ENCODE measurements around the gene RAD18. TPM values are rescaled to one million over a fixed set of nuclear protein-coding genes. Genes with fewer than 3 reads are reported as not detected.

RAD18 gene
- total RNA-seq, 2 donors from 2014 or later: 51.6 to 69.2 TPM

DNA sequence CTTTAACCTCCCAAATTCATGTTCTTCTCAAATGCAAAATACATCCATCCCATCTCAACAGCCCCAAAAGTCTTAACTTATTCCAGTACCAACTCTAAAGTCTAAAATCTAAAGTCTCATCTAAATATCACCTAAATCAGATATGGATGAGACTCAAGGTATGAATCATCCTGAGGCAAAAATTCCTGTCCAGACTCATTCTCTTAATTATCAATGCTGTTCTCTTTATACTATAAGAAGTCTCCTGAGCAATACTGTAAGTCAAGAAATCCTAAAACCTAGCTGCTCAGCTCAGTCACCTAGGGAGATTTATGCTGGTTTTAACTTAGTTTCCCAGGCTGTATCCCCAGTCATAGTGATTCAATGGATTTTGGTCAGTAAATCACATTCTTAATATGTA lies 11.1 kb downstream of the RAD18 start:
- Mint-ChIP-seq H3K36me3 (peaks cover 5 to 23% of the 10 kb centered on the region in 2 donors), H3K9me3 (no peaks in the 10 kb centered on the region), H3K27ac (no peak overlapping the region)
- ATAC-seq: no peak
- no peak for DNase-seq (ENCODE audit: low spot score in 2 of 2)

- no peak overlapping the region for H3K27ac Mint-ChIP-seq
- ATAC-seq (peak; percentile 52 to 72), DNase-seq (ENCODE audit: low spot score in 2 of 2) (no peak)
- peaks cover 24 to 49% of the 10 kb centered on the region in 2 donors for H3K36me3 Mint-ChIP-seq
- H3K9me3 Mint-ChIP-seq: peaks cover 0 to 9% of the 10 kb centered on the region in 2 donors
Measured at GRCh38 chr3:8945890-8946600, 17.2 kb downstream of the RAD18 start.

- ATAC-seq (no peak), DNase-seq (ENCODE audit: low spot score in 2 of 2) (no peak)
- H3K27ac Mint-ChIP-seq: no peak overlapping the region
- peaks cover 29 to 47% of the 10 kb centered on the region in 2 donors for H3K36me3 Mint-ChIP-seq
- H3K9me3 Mint-ChIP-seq: peaks cover 0 to 9% of the 10 kb centered on the region in 2 donors
Measured at GRCh38 chr3:8942746-8943488, 20.4 kb downstream of the RAD18 start.

GRCh38 chr3:8942115-8942514 lies 21.2 kb downstream of the RAD18 start:
- DNase-seq (ENCODE audit: low spot score in 2 of 2) (no peak), ATAC-seq (no peak)
- H3K27ac Mint-ChIP-seq: no peak overlapping the region
- H3K9me3 Mint-ChIP-seq: peaks cover 0 to 9% of the 10 kb centered on the region in 2 donors
- peaks cover 29 to 49% of the 10 kb centered on the region in 2 donors for H3K36me3 Mint-ChIP-seq

DNA sequence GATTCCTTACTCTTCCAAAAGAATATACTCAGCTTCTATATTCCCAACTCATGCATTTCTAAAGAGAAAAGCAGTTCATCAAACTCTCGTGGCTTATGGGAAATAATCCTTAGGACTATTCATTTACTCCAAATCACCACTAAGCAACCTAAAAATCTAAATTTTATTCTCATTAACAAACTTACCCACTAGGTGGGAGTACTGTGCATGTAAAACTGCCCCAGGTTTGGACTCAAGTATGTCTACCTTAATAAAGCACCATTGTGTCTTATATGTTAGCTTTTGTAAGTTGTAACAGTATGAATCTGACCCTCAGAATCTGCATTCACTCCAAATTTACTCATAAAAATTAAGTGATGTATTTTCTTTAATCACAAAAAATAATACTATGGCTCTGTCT lies 25.3 kb downstream of the RAD18 start:
- Mint-ChIP-seq H3K36me3 (peaks cover 16 to 29% of the 10 kb centered on the region in 2 donors), H3K27ac (no peak overlapping the region), H3K9me3 (no peaks in the 10 kb centered on the region)
- DNase-seq (ENCODE audit: low spot score in 2 of 2) (no peak), ATAC-seq (no peak)

- no peak for ATAC-seq
- H3K36me3 Mint-ChIP-seq: peaks cover 9 to 22% of the 10 kb centered on the region in 2 donors
- H3K9me3 Mint-ChIP-seq: no peaks in the 10 kb centered on the region
Measured at GRCh38 chr3:8937064-8938020, 25.9 kb downstream of the RAD18 start.

GRCh38 chr3:8932507-8932906 lies 30.8 kb downstream of the RAD18 start:
- no peak for DNase-seq (ENCODE audit: low spot score in 2 of 2)
- ATAC-seq: no peak
- H3K9me3 Mint-ChIP-seq: peaks cover 0 to 5% of the 10 kb centered on the region in 2 donors
- H3K36me3 Mint-ChIP-seq: peaks cover 7 to 13% of the 10 kb centered on the region in 2 donors
- no peak overlapping the region for H3K27ac Mint-ChIP-seq

More at GRCh38 chr3:8937064-8938020, 25.9 kb downstream of the RAD18 start:
- no peak overlapping the region for H3K27ac Mint-ChIP-seq
- no peak for DNase-seq (ENCODE audit: low spot score in 2 of 2)

DNA sequence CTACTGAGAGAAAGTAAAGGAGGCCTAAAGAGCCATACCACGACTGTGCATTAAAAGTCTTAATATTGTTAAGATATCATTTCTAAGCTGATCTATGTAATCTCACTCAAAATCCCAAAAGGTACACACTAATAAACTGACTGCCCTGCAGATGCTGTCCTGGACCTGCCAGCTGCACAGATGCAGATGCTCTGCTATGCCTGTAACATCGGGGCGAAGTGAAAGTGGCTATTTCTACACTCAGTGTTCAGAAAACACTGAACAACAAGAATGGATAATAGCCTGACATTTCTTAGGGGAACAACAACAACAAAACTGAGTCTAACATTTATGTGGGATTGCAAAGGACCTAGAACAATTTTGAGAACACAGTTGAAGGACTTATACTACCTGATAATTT lies 31.9 kb downstream of the RAD18 start:
- no peak overlapping the region for H3K27ac Mint-ChIP-seq
- peaks cover 0 to 5% of the 10 kb centered on the region in 2 donors for H3K9me3 Mint-ChIP-seq
- ATAC-seq (no peak), DNase-seq (ENCODE audit: low spot score in 2 of 2) (no peak)
- H3K36me3 Mint-ChIP-seq: peaks cover 10 to 14% of the 10 kb centered on the region in 2 donors

DNA sequence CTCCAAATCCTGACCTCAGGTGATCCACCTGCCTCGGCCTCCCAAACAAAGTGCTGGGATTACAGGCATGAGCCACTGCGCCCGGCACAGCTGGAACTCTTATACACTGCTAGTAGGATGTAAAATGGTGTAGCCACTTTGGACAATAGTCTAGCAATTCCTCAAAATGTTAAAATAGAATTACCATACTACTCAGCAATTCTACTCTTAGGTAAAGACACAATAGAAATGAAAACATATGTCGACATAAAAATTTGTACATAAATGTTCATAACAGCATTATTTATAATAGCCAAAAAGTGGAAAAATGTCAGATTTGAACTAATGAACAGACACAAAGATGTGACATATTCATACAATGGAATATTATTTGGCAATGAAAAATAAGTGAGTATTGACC lies 33.4 kb downstream of the RAD18 start:
- Mint-ChIP-seq H3K9me3 (peaks cover 0 to 5% of the 10 kb centered on the region in 2 donors), H3K36me3 (peaks cover 10 to 20% of the 10 kb centered on the region in 2 donors), H3K27ac (no peak overlapping the region)
- ATAC-seq: no peak
- DNase-seq (ENCODE audit: low spot score in 2 of 2): no peak

DNA sequence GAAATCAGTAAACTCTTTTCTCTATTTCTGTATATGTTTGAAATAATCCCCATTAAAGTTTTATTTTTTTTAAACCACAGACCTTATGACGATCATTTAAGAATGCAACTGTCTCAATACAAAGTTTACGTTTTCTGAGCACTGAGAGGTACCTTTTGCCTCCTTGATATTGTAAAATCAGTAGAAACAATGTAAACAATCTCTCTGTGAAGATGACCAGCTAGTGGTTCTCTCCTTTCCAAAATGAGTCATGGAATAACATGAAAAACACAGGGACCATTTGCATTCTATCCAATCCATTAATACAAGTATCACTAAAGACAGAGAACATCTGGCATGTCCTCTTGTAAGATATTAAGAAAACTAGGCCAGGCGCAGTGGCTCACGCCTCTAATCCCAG lies 48.8 kb downstream of the RAD18 start:
- H3K27ac Mint-ChIP-seq: no peak overlapping the region
- no peaks in the 10 kb centered on the region for H3K9me3 Mint-ChIP-seq
- H3K36me3 Mint-ChIP-seq: peaks cover 11 to 27% of the 10 kb centered on the region in 2 donors
- ATAC-seq (no peak), DNase-seq (ENCODE audit: low spot score in 2 of 2) (no peak)

DNA sequence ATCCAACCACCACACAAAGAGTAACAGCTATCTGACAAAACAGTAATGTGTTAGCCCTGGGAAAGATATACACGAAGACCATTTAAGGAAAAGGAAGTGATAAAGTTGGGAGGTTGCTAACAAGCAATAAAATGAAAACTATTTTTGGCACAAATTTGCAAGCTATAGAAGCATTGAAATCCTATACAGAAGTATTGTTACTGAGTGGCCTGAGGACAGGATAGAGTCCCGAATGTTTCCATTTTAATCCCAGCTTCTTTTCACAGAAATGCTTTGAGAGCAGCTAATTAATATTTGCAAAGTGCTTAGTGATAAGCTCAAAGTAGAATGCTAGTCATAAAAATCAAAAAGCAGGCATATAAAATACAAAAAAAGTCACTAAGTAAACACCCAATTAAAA lies 51.5 kb downstream of the RAD18 start:
- no peak overlapping the region for H3K27ac Mint-ChIP-seq
- ATAC-seq: no peak
- DNase-seq (ENCODE audit: low spot score in 2 of 2): no peak
- peaks cover 26 to 42% of the 10 kb centered on the region in 2 donors for H3K36me3 Mint-ChIP-seq
- no peaks in the 10 kb centered on the region for H3K9me3 Mint-ChIP-seq

GRCh38 chr3:8909160-8909559 lies 54.1 kb downstream of the RAD18 start:
- no peak overlapping the region for H3K27ac Mint-ChIP-seq
- peaks cover 30 to 37% of the 10 kb centered on the region in 2 donors for H3K36me3 Mint-ChIP-seq
- no peaks in the 10 kb centered on the region for H3K9me3 Mint-ChIP-seq
- ATAC-seq: no peak
- no peak for DNase-seq (ENCODE audit: low spot score in 2 of 2)

DNA sequence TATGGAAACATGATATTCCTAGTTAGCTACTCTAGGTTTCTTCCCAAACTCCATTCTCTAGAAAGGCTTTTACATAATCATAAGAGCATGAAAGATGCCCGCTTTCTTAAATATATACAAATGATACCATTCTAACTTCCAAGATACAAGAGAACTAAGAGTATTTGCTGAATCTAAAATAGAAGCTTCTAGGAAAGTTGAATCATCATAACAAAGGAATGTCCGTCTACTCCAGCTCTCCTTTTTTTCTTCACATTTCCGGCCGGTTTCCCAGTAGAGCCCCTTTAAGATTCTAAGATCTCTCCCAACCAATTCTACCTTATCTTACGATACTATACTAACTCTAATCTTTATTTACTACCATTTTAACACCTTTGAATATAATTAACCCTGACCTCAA lies 60.1 kb downstream of the RAD18 start:
- ATAC-seq (no peak), DNase-seq (ENCODE audit: low spot score in 2 of 2) (no peak)
- Mint-ChIP-seq H3K27ac (peak overlapping the region in 1 of 2 donors; percentile 58), H3K9me3 (no peaks in the 10 kb centered on the region), H3K36me3 (peaks cover 22 to 33% of the 10 kb centered on the region in 2 donors)

- peaks cover 5 to 19% of the 10 kb centered on the region in 2 donors for H3K36me3 Mint-ChIP-seq
- DNase-seq (ENCODE audit: low spot score in 2 of 2) (no peak), ATAC-seq (no peak)
- H3K27ac Mint-ChIP-seq: no peak overlapping the region
- no peaks in the 10 kb centered on the region for H3K9me3 Mint-ChIP-seq
Measured at GRCh38 chr3:8900869-8901268, 62.4 kb downstream of the RAD18 start.

DNA sequence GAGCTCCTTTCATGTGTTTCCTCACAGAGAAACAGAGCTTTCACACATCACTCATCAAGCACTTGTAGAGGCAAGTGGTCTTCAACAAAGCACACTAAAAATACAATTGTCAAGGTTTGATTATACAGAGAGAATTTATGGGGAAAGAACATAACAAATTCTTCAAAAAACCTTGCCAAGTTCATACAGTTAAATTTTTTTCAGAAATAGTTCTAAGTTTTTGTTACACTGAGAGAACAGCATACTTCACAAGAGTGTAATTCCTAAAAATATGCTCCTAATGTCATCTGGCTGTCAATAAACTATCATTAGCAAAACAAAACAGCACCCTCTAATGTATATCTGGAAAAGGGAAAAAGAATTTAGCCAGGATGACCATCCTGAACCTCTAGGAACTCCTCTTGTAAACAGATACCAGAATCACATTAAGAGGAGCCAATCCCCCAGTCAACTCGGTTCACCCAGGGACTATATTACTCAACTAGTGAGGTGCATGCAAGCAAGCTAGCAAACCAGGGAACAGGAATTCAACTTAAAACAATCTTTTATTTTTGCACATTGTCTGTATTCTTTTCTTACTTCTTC lies 63.3 kb downstream of the RAD18 start:
- peaks cover 11 to 26% of the 10 kb centered on the region in 2 donors for H3K36me3 Mint-ChIP-seq
- DNase-seq (ENCODE audit: low spot score in 2 of 2) (no peak), ATAC-seq (no peak)
- H3K27ac Mint-ChIP-seq: no peak overlapping the region
- no peaks in the 10 kb centered on the region for H3K9me3 Mint-ChIP-seq

DNA sequence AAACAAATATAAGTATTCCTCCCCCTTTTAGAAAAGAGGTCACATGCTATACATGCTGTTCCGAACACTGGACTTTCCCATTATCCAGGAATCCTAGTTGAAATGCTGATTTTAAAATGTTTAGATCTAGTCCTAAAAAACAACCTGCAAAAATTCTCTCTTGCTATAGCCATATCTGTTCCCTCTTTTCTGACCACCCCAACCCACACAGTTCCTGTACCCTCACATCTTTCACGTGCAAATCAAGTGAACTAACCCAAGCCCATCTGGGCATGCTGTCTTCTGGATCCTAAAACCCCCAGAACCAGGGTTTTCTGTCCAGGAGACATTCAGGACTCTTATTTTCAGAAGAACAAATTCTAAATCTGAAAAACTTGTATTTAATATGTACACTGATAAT lies 67.4 kb downstream of the RAD18 start:
- peaks cover 11 to 27% of the 10 kb centered on the region in 2 donors for H3K36me3 Mint-ChIP-seq
- ATAC-seq: no peak
- no peak overlapping the region for H3K27ac Mint-ChIP-seq
- H3K9me3 Mint-ChIP-seq: no peaks in the 10 kb centered on the region
- DNase-seq (ENCODE audit: low spot score in 2 of 2): no peak
